ENCODE measurements around the gene KIF26B.
A peak's percentile ranks its signal among the peaks of the same experiment; 100 is the strongest.

Gene KIF26B

GRCh38 chr1:245475961-245476516, 321.3 kb downstream of the KIF26B start:
- no peak overlapping the region for H3K9ac ChIP-seq (ENCODE audit: low read length)
- no peak overlapping the region for H3K4me2 ChIP-seq (ENCODE audit: low read length)
- 100% methylated on average over 1 of the region's 6 CpGs for WGBS (ENCODE audit: extremely low coverage, insufficient coverage, low lambda C conversion rate)
- no peak overlapping the region for H3K18ac ChIP-seq (ENCODE audit: low read length)
- H4K8ac ChIP-seq (ENCODE audit: low read depth, low read length) = no peak overlapping the region
- H3K36me3 ChIP-seq (ENCODE audit: control insufficient read depth, insufficient read depth, low read length) = no peaks in the 10 kb centered on the region
- H3K79me1 ChIP-seq (ENCODE audit: low read length) = no peaks in the 10 kb centered on the region
- H2BK5ac ChIP-seq (ENCODE audit: low read length) = no peak overlapping the region
- no peaks in the 10 kb centered on the region for H3K79me2 ChIP-seq (ENCODE audit: control insufficient read depth, insufficient read depth, low read length)
- H3K27me3 ChIP-seq (ENCODE audit: insufficient read depth, low read length, poor library complexity) = no peaks in the 10 kb centered on the region
- H3K27ac ChIP-seq (ENCODE audit: low read depth, low read length) = no peak overlapping the region
- no peak for DNase-seq
- H3K4ac ChIP-seq (ENCODE audit: low read depth, low read length) = no peak overlapping the region
- no peak overlapping the region for H2AK5ac ChIP-seq (ENCODE audit: low read length)
- no peaks in the 10 kb centered on the region for H3K4me1 ChIP-seq (ENCODE audit: control insufficient read depth, low read depth, low read length)
- no peak overlapping the region for H2BK120ac ChIP-seq (ENCODE audit: low read depth, low read length)
- H3K56ac ChIP-seq (ENCODE audit: low read length) = no peak overlapping the region
- no peak overlapping the region for H3K23ac ChIP-seq (ENCODE audit: low read length)
- H3K4me3 ChIP-seq (ENCODE audit: low read length) = no peak overlapping the region
- no peak overlapping the region for H4K5ac ChIP-seq (ENCODE audit: low read length)
- no peak overlapping the region for H2BK15ac ChIP-seq (replicated peaks; ENCODE audit: low read depth)

DNA sequence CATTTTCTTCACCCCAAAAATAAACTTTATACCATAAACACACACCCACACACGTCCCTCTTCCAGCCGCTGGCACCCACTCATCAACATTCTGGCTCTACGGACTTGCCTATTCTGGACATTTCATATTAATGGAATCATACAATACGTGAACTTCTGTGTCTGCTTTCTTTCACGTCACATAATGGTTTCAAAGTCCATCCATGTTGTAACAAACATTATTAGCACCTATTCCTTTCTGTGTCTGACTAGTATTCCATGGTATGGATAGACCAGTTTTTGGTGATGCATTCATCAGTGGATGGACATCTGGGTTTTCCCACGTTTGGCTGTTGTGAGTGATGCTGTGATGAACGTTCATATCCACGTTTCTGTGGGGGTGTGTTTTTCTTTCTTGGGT, 323.2 kb downstream of the KIF26B start:
- Histone ChIP-seq H3K9ac (ENCODE audit: low read length) (no peak overlapping the region), H3K79me1 (ENCODE audit: low read length) (no peaks in the 10 kb centered on the region), H2BK15ac (replicated peaks; ENCODE audit: low read depth) (no peak overlapping the region), H3K4me2 (ENCODE audit: low read length) (no peak overlapping the region), H3K18ac (ENCODE audit: low read length) (no peak overlapping the region), H3K36me3 (ENCODE audit: control insufficient read depth, insufficient read depth, low read length) (no peaks in the 10 kb centered on the region), H3K27me3 (ENCODE audit: insufficient read depth, low read length, poor library complexity) (no peaks in the 10 kb centered on the region), H3K4me3 (ENCODE audit: low read length) (no peak overlapping the region), H3K27ac (ENCODE audit: low read depth, low read length) (no peak overlapping the region), H2AK5ac (ENCODE audit: low read length) (no peak overlapping the region), H2BK5ac (ENCODE audit: low read length) (no peak overlapping the region), H3K4ac (ENCODE audit: low read depth, low read length) (no peak overlapping the region), H3K4me1 (ENCODE audit: control insufficient read depth, low read depth, low read length) (no peaks in the 10 kb centered on the region), H3K23ac (ENCODE audit: low read length) (no peak overlapping the region), H3K79me2 (ENCODE audit: control insufficient read depth, insufficient read depth, low read length) (no peaks in the 10 kb centered on the region), H4K8ac (ENCODE audit: low read depth, low read length) (no peak overlapping the region), H4K5ac (ENCODE audit: low read length) (no peak overlapping the region), H3K56ac (ENCODE audit: low read length) (no peak overlapping the region), H2BK120ac (ENCODE audit: low read depth, low read length) (no peak overlapping the region)
- WGBS (ENCODE audit: extremely low coverage, insufficient coverage, low lambda C conversion rate) = 100% methylated on average over 2 of the region's 8 CpGs
- DNase-seq = no peak

DNA sequence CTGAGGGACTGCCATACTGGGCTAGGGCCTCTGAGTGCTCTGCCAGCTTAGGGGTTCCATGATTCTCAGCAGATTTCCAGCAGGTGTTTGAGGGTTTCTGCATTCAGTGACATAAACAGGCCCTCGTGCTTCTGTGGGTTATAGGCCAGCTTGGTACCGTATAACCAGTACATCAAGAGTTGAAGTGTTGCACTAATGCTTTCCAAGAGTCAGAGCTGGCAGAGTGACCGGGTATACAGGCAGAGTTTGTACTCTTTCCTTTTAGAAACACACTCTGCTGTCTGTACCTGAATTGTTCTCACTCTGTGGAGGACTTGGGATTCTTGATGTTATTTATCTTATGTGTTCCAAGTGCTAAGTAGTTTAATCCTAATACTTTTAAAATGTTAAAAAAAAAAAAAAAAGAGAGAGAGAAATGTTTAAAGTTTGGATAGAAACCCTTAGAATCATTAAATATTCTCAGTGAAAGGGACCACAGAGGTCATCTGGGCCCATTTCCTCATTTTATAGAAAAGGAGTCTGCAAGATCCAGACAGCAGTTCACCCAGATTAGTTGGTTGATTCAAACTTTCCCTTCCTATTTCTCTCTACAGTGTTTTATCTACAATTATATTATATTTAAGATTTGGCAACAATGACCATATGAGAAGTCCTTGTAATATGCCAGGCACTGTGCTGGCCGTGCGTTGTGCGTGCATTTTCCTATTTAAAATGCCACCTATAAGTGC, 325.8 kb downstream of the KIF26B start:
- Histone ChIP-seq H3K79me2 (ENCODE audit: control insufficient read depth, insufficient read depth, low read length) (no peaks in the 10 kb centered on the region), H3K27me3 (ENCODE audit: insufficient read depth, low read length, poor library complexity) (no peaks in the 10 kb centered on the region), H3K4me2 (ENCODE audit: low read length) (no peak overlapping the region), H3K79me1 (ENCODE audit: low read length) (no peaks in the 10 kb centered on the region), H3K18ac (ENCODE audit: low read length) (no peak overlapping the region), H3K4ac (ENCODE audit: low read depth, low read length) (no peak overlapping the region), H2AK5ac (ENCODE audit: low read length) (no peak overlapping the region), H3K4me3 (ENCODE audit: low read length) (no peak overlapping the region), H4K5ac (ENCODE audit: low read length) (no peak overlapping the region), H2BK15ac (replicated peaks; ENCODE audit: low read depth) (no peak overlapping the region), H3K27ac (ENCODE audit: low read depth, low read length) (no peak overlapping the region), H2BK120ac (ENCODE audit: low read depth, low read length) (no peak overlapping the region), H3K36me3 (ENCODE audit: control insufficient read depth, insufficient read depth, low read length) (no peaks in the 10 kb centered on the region), H3K56ac (ENCODE audit: low read length) (no peak overlapping the region), H3K9ac (ENCODE audit: low read length) (no peak overlapping the region), H4K8ac (ENCODE audit: low read depth, low read length) (no peak overlapping the region), H3K4me1 (ENCODE audit: control insufficient read depth, low read depth, low read length) (no peaks in the 10 kb centered on the region), H3K23ac (ENCODE audit: low read length) (no peak overlapping the region), H2BK5ac (ENCODE audit: low read length) (no peak overlapping the region)
- no CpG with 5 or more reads among the region's 6 CpGs for WGBS (ENCODE audit: extremely low coverage, insufficient coverage, low lambda C conversion rate)
- DNase-seq = no peak

GRCh38 chr1:245481261-245481660, 326.5 kb downstream of the KIF26B start:
- H3K4me3 ChIP-seq (ENCODE audit: low read length) = no peak overlapping the region
- no peak overlapping the region for H3K18ac ChIP-seq (ENCODE audit: low read length)
- no peaks in the 10 kb centered on the region for H3K79me1 ChIP-seq (ENCODE audit: low read length)
- H3K4me2 ChIP-seq (ENCODE audit: low read length) = no peak overlapping the region
- H2AK5ac ChIP-seq (ENCODE audit: low read length) = no peak overlapping the region
- no peak overlapping the region for H2BK5ac ChIP-seq (ENCODE audit: low read length)
- no peak for DNase-seq
- no peaks in the 10 kb centered on the region for H3K4me1 ChIP-seq (ENCODE audit: control insufficient read depth, low read depth, low read length)
- no peaks in the 10 kb centered on the region for H3K36me3 ChIP-seq (ENCODE audit: control insufficient read depth, insufficient read depth, low read length)
- H4K8ac ChIP-seq (ENCODE audit: low read depth, low read length) = no peak overlapping the region
- H3K23ac ChIP-seq (ENCODE audit: low read length) = no peak overlapping the region
- H3K27me3 ChIP-seq (ENCODE audit: insufficient read depth, low read length, poor library complexity) = no peaks in the 10 kb centered on the region
- no peak overlapping the region for H2BK15ac ChIP-seq (replicated peaks; ENCODE audit: low read depth)
- no CpG with 5 or more reads among the region's 6 CpGs for WGBS (ENCODE audit: extremely low coverage, insufficient coverage, low lambda C conversion rate)
- H3K27ac ChIP-seq (ENCODE audit: low read depth, low read length) = no peak overlapping the region
- no peak overlapping the region for H3K4ac ChIP-seq (ENCODE audit: low read depth, low read length)
- H3K56ac ChIP-seq (ENCODE audit: low read length) = no peak overlapping the region
- H2BK120ac ChIP-seq (ENCODE audit: low read depth, low read length) = no peak overlapping the region
- no peak overlapping the region for H4K5ac ChIP-seq (ENCODE audit: low read length)
- H3K9ac ChIP-seq (ENCODE audit: low read length) = no peak overlapping the region
- H3K79me2 ChIP-seq (ENCODE audit: control insufficient read depth, insufficient read depth, low read length) = no peaks in the 10 kb centered on the region

DNA sequence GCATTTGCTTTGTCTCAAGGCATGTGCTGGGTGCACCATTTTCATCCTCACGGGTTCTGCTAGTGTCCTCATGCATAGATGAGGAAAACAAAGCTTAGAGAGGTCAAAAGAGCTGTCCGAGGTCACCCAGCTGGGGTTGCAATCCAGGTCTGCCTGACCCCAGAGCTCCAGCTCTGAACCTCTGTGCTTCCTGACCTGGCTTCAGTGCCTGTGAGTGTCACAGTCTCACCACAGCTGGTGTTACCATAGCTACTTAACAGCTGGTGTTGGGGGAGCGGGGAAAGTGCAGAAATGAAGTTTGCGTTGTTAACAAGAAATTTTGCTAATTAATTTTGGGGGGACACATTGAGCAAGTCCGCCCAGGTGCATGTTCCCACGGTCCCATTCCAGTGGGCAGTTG, 328.5 kb downstream of the KIF26B start:
- no peaks in the 10 kb centered on the region for H3K36me3 ChIP-seq (ENCODE audit: control insufficient read depth, insufficient read depth, low read length)
- H2AK5ac ChIP-seq (ENCODE audit: low read length) = no peak overlapping the region
- no peak overlapping the region for H3K23ac ChIP-seq (ENCODE audit: low read length)
- no peak overlapping the region for H4K8ac ChIP-seq (ENCODE audit: low read depth, low read length)
- peak; percentile 14 for DNase-seq
- no peak overlapping the region for H2BK15ac ChIP-seq (replicated peaks; ENCODE audit: low read depth)
- no CpG with 5 or more reads among the region's 6 CpGs for WGBS (ENCODE audit: extremely low coverage, insufficient coverage, low lambda C conversion rate)
- no peak overlapping the region for H3K4ac ChIP-seq (ENCODE audit: low read depth, low read length)
- H3K18ac ChIP-seq (ENCODE audit: low read length) = no peak overlapping the region
- H3K79me2 ChIP-seq (ENCODE audit: control insufficient read depth, insufficient read depth, low read length) = no peaks in the 10 kb centered on the region
- H3K56ac ChIP-seq (ENCODE audit: low read length) = no peak overlapping the region
- H2BK5ac ChIP-seq (ENCODE audit: low read length) = no peak overlapping the region
- no peak overlapping the region for H4K5ac ChIP-seq (ENCODE audit: low read length)
- no peaks in the 10 kb centered on the region for H3K27me3 ChIP-seq (ENCODE audit: insufficient read depth, low read length, poor library complexity)
- no peak overlapping the region for H3K27ac ChIP-seq (ENCODE audit: low read depth, low read length)
- no peaks in the 10 kb centered on the region for H3K79me1 ChIP-seq (ENCODE audit: low read length)
- no peaks in the 10 kb centered on the region for H3K4me1 ChIP-seq (ENCODE audit: control insufficient read depth, low read depth, low read length)
- H3K4me2 ChIP-seq (ENCODE audit: low read length) = no peak overlapping the region
- H2BK120ac ChIP-seq (ENCODE audit: low read depth, low read length) = no peak overlapping the region
- H3K9ac ChIP-seq (ENCODE audit: low read length) = no peak overlapping the region
- no peak overlapping the region for H3K4me3 ChIP-seq (ENCODE audit: low read length)

- no peak overlapping the region for H3K4ac ChIP-seq (ENCODE audit: low read depth, low read length)
- no peak overlapping the region for H3K23ac ChIP-seq (ENCODE audit: low read length)
- no peak overlapping the region for H4K5ac ChIP-seq (ENCODE audit: low read length)
- peak; percentile 42 for DNase-seq
- no peaks in the 10 kb centered on the region for H3K27me3 ChIP-seq (ENCODE audit: insufficient read depth, low read length, poor library complexity)
- H2BK120ac ChIP-seq (ENCODE audit: low read depth, low read length) = no peak overlapping the region
- no peak overlapping the region for H2AK5ac ChIP-seq (ENCODE audit: low read length)
- no peak overlapping the region for H3K56ac ChIP-seq (ENCODE audit: low read length)
- peaks cover 3% of the 10 kb centered on the region for H3K4me1 ChIP-seq (ENCODE audit: control insufficient read depth, low read depth, low read length)
- WGBS (ENCODE audit: extremely low coverage, insufficient coverage, low lambda C conversion rate) = no CpG with 5 or more reads among the region's 2 CpGs
- H3K18ac ChIP-seq (ENCODE audit: low read length) = no peak overlapping the region
- H3K36me3 ChIP-seq (ENCODE audit: control insufficient read depth, insufficient read depth, low read length) = no peaks in the 10 kb centered on the region
- H4K8ac ChIP-seq (ENCODE audit: low read depth, low read length) = no peak overlapping the region
- no peaks in the 10 kb centered on the region for H3K79me1 ChIP-seq (ENCODE audit: low read length)
- no peak overlapping the region for H2BK15ac ChIP-seq (replicated peaks; ENCODE audit: low read depth)
- H3K79me2 ChIP-seq (ENCODE audit: control insufficient read depth, insufficient read depth, low read length) = no peaks in the 10 kb centered on the region
- H2BK5ac ChIP-seq (ENCODE audit: low read length) = no peak overlapping the region
- H3K4me3 ChIP-seq (ENCODE audit: low read length) = no peak overlapping the region
- no peak overlapping the region for H3K4me2 ChIP-seq (ENCODE audit: low read length)
- H3K27ac ChIP-seq (ENCODE audit: low read depth, low read length) = no peak overlapping the region
- H3K9ac ChIP-seq (ENCODE audit: low read length) = no peak overlapping the region
Observed at GRCh38 chr1:245484176-245484575, 329.4 kb downstream of the KIF26B start.

All from mesendoderm (in vitro differentiated cells).